WERI-Rb-1 (cell line): ENCODE results near the gene ZNRF1.
"Not testable (repeated sequence)": the region's sequence is repeated elsewhere in the genome, so short reads cannot be mapped to it uniquely, and the experiment has no call there.

Experiments used
- DNase-seq: peaks from one replicate; pipeline ENCODE4 v3.0.0-alpha.2; 2020
- H3K27ac ChIP-seq: fragments of 250-450 bp; sonication (Bioruptor Pico); 2 replicates; pipeline ENCODE4 v1.5.1; 2020; ENCODE audit warnings: mild to moderate bottlenecking, moderate library complexity
- H3K27me3 ChIP-seq: fragments of 250-450 bp; sonication (Bioruptor Pico); 2 replicates; pipeline ENCODE4 v1.5.1; 2021; ENCODE audit warnings: mild to moderate bottlenecking, low read depth, moderate library complexity; ENCODE audit not compliant: insufficient read depth, severe bottlenecking
- H3K36me3 ChIP-seq: fragments of 250-450 bp; sonication (Bioruptor Pico); 2 replicates; pipeline ENCODE4 v1.5.1; 2020; ENCODE audit warnings: mild to moderate bottlenecking, moderate library complexity
- H3K4me3 ChIP-seq: 2 replicates; pipeline ENCODE4 v1.5.1; 2011; ENCODE audit warnings: low read depth, mild to moderate bottlenecking, control low read depth, low read length
- H3K9me3 ChIP-seq: fragments of 250-450 bp; sonication (Bioruptor Pico); 2 replicates; pipeline ENCODE4 v1.5.1; 2021; ENCODE audit warnings: mild to moderate bottlenecking, moderate library complexity; ENCODE audit not compliant: severe bottlenecking
- CTCF ChIP-seq: IDR thresholded peaks from 2 replicates; pipeline ENCODE4 v1.5.1; 2011; ENCODE audit warnings: low read depth, mild to moderate bottlenecking, control low read depth, inconsistent platforms, low read length

Gene ZNRF1

GRCh38 chr16:74987027-74987681 lies 11.7 kb upstream of the ZNRF1 start:
- H3K27me3 ChIP-seq = no peaks in the 10 kb centered on the region
- no peak for TF ChIP-seq CTCF
- no peak overlapping the region for H3K4me3 ChIP-seq
- no peak for DNase-seq
- no peaks in the 10 kb centered on the region for H3K9me3 ChIP-seq
- no peak overlapping the region for H3K27ac ChIP-seq
- H3K36me3 ChIP-seq = peaks cover 5% of the 10 kb centered on the region; the same call in 1 of the 2 replicates

- not testable (repeated sequence) for H3K9me3 ChIP-seq, DNase-seq, H3K27me3 ChIP-seq, H3K4me3 ChIP-seq, H3K27ac ChIP-seq, H3K36me3 ChIP-seq
Observed at GRCh38 chr16:74989864-74990263, 9.0 kb upstream of the ZNRF1 start.

- no peaks in the 10 kb centered on the region for H3K36me3 ChIP-seq
- H3K9me3 ChIP-seq = no peaks in the 10 kb centered on the region
- no peak overlapping the region for H3K4me3 ChIP-seq
- no peak for DNase-seq
- H3K27ac ChIP-seq = no peak overlapping the region
- H3K27me3 ChIP-seq = no peaks in the 10 kb centered on the region
- TF ChIP-seq CTCF = no peak
Observed at GRCh38 chr16:74990832-74991231, 8.0 kb upstream of the ZNRF1 start.

GRCh38 chr16:74991268-74991592 lies 7.6 kb upstream of the ZNRF1 start:
- TF ChIP-seq CTCF = no peak

GRCh38 chr16:74991593-74992403 lies 7.0 kb upstream of the ZNRF1 start:
- Histone ChIP-seq H3K4me3 (no peak overlapping the region), H3K27ac (no peak overlapping the region), H3K27me3 (no peaks in the 10 kb centered on the region), H3K36me3 (no peaks in the 10 kb centered on the region), H3K9me3 (no peaks in the 10 kb centered on the region)
- DNase-seq = no peak
- TF ChIP-seq CTCF = no peak

More at GRCh38 chr16:74991268-74991592, 7.6 kb upstream of the ZNRF1 start:
- no peak overlapping the region for H3K4me3 ChIP-seq
- no peak for DNase-seq
- no peaks in the 10 kb centered on the region for H3K9me3 ChIP-seq
- no peaks in the 10 kb centered on the region for H3K27me3 ChIP-seq
- H3K27ac ChIP-seq = no peak overlapping the region
- H3K36me3 ChIP-seq = no peaks in the 10 kb centered on the region

GRCh38 chr16:74995986-74996385 lies 2.8 kb upstream of the ZNRF1 start:
- no peak for TF ChIP-seq CTCF
- Histone ChIP-seq H3K27ac (no peak overlapping the region), H3K36me3 (no peaks in the 10 kb centered on the region), H3K27me3 (no peaks in the 10 kb centered on the region), H3K4me3 (no peak overlapping the region), H3K9me3 (no peaks in the 10 kb centered on the region)
- DNase-seq = no peak
